ENCODE results near the gene MRPL10.

DNA sequence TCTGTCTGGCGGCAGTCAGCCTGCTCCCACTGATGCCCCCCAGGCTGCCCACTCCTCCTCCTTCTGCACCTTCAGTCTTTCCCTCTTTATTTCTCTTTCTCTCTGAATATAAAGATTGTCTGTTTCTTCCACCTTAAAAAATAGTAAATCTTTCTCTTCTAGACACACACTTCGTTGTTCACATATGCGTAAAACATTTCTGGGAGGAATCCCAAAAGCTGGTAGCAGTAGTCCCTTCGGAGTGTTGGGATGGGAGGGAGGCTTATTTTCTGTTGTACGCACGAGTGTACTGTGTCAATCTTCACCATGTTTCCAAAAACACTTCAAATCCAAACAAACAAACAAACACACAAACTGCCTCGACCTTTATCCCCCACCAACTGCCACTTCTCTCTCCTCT is 19.6 kb downstream of the MRPL10 start:
- TF ChIP-seq POLR2AphosphoS5 (IDR thresholded peaks at IDR 0.05) (no peak), POLR2A (IDR thresholded peaks at IDR 0.05) (no peak), EP300 (IDR thresholded peaks at IDR 0.05) (no peak)
- TF ChIP-seq, protein P1, sequence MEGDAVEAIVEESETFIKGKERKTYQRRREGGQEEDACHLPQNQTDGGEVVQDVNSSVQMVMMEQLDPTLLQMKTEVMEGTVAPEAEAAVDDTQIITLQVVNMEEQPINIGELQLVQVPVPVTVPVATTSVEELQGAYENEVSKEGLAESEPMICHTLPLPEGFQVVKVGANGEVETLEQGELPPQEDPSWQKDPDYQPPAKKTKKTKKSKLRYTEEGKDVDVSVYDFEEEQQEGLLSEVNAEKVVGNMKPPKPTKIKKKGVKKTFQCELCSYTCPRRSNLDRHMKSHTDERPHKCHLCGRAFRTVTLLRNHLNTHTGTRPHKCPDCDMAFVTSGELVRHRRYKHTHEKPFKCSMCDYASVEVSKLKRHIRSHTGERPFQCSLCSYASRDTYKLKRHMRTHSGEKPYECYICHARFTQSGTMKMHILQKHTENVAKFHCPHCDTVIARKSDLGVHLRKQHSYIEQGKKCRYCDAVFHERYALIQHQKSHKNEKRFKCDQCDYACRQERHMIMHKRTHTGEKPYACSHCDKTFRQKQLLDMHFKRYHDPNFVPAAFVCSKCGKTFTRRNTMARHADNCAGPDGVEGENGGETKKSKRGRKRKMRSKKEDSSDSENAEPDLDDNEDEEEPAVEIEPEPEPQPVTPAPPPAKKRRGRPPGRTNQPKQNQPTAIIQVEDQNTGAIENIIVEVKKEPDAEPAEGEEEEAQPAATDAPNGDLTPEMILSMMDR (IDR thresholded peaks at IDR 0.05) = no peak

All from gastroesophageal sphincter (tissue), 3 donors.